Stimulated activated CD8-positive, alpha-beta memory T cell treated with anti-CD3 and anti-CD28 coated beads, Interleukin-7, amount 100 ng/mL, for 48 hours (primary cell): ENCODE measurements around the gene MRPL52.
"Not testable (repeated sequence)": the region's sequence is repeated elsewhere in the genome, so short reads cannot be mapped to it uniquely, and the experiment has no call there.

Source experiments
- DNase-seq, 2 donors: peaks; one replicate each; pipeline ENCODE4 v3.0.0-alpha.2; 2020; ENCODE audit warnings: low read depth in 1 of 2; ENCODE audit errors: extremely low read depth in 1 of 2

Gene MRPL52

DNA sequence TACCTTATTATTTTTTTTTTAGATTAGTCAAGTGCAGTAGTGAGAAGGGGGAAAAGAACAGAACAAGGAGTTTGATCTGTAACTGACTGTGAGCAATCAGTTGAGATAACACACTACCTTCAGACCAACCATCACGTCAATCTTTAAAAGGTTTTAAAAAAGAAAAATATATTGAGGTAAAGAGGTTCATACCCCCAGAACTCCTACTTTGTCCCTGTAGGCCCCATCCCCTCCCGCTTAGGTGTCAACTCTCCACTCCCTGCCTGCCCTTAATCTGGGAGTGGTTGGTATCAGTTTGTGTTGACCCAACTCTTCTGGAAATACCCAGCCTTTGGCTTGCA lies 22.9 kb downstream of the MRPL52 start:
- no peak for DNase-seq

DNA sequence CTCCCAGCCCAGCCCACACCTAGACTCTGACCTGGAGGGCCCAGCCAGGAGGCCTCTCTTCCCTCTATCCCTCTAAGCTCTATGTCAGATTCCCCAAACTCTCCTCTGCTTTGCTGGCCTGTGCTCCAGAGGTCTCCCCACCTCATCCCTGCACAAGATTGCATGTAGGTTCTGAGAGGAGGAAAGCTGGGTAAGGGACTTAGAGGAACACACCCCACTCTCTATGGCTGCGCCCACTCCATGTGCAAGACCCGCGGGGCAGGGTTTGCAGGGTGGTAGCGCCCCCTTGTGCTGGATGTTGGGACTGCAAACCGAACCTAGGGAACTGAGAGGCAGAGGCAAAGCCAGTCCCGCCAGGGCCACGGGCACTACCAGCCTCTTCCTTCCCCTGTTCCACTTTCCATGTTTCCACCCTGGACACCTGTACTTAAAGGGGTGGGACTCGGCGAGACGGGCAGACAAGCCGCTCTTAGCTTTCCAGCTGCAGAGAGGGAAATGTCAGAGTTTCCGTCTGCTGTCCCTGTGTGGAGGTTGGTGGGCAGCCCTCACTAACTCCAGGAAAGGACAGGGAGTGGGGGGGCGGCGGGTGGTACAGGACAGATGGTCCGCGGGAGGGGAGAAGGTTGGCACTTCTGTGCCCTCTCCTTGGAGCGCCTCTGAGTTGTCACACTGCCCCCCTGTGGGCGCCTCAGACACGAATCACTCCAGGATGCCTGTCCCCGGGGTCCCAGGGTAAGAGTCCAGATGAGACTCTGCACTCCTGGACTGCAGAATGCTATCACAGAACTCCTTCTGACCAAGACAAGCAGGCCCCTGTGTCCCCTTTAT lies 23.5 kb downstream of the MRPL52 start:
- DNase-seq: peak; percentile 75 to 79

DNA sequence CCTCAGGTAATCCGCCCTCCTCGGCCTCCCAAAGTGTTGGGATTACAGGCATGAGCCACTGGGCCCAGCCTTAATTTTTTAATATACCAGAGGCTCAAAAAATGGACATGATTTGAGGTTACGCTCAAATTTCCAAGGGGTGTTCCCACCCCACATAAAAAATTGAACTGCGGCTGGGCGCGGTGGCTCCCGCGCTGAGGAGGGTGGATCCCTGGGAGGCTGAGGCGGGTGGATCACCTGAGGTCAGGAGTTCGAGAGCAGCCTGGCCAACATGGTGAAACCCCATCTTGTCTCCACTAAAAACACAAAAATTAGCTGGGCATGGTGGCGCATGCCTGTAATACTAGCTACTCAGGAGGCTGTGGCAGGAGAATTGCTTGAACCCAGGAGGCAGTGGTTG lies 24.6 kb downstream of the MRPL52 start:
- DNase-seq: not testable (repeated sequence)

DNA sequence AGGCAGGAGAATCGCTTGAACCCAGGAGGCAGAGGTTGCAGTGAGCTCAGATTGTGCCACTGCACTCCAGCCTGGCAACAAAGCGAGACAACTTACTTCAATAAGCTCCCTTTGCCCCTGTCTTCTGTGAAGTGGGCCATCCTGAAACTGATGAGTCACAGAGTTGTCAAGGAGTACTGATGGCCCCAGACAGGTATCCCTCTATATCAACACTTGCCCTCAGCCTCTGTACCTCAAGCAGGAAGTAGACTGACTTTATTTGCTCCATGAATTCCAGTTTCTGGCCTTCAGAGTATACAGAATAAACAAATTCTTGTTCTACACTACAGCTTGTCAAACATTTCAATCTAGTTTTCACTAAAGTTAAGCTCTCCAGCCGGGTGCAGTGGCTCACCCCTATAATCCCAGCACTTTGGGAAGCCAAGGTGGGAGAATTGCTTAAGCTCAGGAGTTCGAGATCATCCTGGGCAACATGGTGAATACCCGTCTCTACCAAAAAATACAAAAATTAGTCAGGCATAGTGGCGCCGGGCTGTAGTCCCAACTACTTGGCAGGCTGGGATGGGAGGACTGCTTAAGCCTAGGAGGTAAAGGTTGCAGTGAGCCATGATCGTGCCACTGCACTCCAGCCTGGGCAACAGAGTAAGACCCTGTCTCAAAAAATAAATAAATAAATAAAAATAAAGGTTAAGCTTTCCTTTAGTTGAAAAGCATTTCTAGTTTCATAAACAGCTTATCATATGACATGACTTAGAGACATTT lies 25.5 kb downstream of the MRPL52 start:
- DNase-seq: no peak

DNA sequence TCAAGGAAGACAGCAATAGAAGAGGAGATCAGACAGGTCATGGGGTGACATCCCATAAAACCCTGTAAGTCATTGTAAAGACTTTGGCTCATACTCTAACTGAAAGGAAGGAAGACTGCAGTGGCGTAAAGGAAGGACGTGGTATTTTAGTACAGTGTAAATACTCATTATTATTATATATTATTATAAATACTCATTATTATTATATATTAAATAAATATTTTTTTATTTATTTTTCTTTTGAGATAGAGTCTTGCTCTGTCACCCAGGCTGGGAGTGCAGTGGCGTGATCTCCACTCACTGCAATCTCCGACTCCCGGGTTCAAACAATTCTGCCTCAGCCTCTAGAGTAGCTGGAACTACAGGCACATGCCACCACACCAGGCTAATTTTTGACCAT lies 26.7 kb downstream of the MRPL52 start:
- no peak for DNase-seq

DNA sequence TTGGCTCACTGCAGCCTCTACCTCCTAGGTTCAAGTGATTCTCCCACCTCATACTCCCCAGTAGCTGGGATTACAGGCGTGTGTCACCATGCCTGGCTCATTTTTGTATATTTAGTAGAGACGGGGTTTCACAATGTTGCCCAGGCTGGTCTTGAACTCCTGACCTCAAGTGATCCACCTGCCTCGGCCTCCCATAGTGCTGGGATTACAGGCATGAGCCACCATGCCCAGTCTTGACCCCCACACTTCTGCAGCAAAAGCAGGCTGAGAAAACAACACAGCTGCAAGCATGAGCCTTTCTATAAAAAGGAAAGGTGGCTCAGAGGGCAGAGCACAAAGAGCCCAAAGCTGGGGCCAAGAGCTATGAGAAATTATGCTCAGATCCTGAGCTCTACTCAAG lies 30.7 kb downstream of the MRPL52 start:
- not testable (repeated sequence) for DNase-seq

DNA sequence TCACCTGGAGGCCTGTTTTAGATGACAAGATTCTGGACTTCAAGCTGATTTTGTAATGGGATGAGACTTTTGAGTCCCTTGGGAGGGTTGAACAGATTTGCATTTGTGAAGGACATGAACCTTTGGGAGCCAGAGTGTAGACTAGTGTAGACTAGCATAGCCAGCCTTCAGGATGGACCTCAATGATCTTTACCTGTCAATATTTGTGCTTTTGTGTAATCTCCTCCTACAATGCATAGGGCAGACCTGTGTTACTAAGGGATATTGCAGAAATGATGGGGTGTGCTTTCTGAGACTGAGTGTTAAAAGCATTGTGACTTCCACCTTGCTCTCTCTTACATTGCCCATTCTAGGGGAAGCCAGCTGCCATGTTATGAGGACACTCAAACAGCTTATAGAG lies 32.0 kb downstream of the MRPL52 start:
- no peak for DNase-seq

DNA sequence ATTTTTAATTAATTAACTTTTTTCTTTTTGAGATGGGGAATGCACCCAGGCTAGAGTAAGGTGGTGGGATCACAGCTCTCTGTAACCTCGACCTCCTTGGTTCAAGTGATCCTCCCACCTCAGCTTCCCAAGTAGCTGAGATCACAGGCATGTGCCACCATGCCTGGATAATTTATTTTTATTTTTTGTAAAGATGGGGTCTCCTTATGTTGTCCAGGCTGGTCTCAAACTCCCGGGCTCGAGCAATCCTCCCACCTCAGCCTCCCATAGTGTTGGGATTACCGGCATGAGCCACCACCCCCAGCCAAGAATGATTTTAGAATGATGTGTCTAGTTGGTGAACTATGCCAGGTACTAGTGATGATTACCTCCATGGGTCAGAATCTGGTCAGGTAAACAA lies 35.3 kb downstream of the MRPL52 start:
- DNase-seq: no peak

DNA sequence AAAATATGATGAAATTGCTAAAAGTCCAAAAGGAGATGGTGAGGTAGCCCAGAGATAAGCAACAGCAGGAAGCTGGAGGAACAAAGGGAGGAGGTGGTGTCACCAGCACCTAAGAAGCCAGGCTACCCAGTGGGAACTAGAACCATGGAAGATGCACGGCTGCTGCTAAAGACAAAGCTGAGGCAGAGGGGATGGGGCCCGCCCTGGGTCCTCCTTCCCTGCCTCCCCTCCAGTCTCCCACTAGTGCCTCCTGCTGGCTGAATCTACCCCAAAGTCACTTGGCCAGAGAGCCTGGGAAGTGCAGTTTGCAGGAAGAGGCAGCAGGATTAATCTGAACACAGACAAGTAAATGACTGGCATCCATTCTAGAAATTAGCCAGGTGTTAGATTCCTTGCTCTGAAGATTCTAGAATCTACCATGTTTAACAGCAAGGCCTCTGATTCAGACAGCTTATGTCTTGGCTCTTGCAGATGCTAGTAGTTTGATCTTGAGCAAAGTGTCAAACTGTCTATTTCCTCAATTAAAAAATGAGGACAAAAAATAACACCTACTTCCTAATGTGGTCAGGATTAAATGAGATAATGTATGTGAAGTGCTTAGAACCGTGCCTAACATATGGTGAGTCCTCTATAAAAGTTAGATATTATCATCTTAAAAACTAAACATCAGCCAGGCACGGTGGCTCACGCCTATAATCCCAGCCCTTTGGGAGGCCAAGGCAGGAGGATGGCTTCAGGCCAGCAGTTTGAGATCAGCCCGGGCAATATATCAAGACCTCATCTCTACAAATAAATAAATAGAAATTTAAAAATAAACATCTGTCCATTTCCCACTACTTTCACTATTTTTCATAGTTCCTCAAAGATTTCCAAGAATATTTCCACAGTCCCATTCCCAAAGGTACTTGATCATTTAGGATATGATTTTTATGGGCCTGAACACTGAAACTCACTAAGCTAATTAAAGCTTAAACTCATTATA lies 36.0 kb downstream of the MRPL52 start:
- no peak for DNase-seq

DNA sequence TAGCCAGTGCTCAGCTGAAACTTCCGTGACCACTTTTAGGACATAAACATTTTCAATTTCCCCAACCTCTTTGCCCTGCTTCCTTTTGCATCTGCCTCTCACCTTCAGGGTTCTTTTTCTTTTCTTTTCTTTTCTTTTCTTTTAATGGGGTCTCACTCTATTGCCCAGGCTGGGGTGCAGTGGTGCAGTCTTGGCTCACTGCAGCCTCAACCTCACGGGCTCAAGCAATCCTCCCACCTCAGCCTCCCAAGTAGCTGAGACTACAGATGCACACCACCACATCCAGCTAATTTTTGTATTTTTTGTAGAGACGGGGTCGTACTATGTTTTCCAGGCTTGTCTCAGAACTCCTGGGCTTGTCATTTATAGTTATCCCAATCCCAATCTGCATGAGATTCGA lies 37.2 kb downstream of the MRPL52 start:
- no peak for DNase-seq

DNA sequence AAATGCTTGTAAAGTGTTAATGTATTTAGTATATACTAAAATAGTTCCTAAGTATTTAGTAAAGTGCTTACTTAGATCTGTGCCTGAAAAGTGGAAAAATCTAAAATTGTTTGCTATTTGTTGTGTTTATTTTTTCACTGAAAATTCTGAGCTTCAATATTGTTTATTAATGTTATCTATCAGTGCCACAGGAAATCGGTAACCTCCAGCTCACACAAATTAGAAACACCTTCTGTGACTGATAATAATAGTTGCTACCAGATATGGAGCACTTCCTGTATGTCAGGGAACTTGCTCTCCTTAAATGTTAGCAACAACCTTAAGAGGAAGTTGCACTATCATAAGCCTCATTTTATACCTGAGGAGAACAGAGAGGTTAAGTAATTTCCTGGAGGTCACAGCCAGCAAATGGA lies 41.1 kb downstream of the MRPL52 start:
- DNase-seq: no peak

DNA sequence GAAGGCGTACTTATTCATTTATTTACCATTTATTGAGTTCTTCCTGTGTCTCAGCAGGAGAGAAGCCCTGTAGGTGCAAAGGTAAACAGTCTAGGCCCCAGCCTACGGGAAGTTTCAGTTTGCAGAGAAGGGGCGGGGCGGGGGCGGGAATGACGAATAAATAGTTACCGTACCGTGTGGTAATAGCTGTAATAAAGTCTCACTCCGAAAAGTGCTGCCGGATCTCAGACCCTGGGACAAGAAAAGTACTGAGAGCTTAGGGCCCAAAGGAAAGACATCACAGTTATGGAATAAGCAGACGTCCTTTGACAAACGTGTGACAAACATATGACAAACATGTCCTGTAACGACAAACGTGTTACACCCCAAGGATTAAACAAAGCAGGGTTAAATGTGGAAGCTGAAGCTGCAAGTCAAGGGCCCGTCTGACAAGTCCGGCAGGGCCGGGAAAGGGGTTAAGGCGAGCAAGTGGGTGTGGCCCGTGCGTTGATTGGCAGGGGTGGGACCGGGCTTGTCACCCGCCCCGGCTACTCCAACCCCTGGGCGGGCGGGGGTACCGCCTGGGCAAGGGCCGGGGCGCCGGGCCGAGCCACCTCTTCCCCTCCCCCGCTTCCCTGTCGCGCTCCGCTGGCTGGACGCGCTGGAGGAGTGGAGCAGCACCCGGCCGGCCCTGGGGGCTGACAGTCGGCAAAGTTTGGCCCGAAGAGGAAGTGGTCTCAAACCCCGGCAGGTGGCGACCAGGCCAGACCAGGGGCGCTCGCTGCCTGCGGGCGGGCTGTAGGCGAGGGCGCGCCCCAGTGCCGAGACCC lies 41.7 kb downstream of the MRPL52 start, which contains the start of gene LRP10:
LRP10 (plus strand) TSS at position 517 of the 809 bp plus-strand sequence. CDS start 564 bp downstream, outside the sequence.
- DNase-seq: peak in 1 of 2 donors; percentile 79

DNA sequence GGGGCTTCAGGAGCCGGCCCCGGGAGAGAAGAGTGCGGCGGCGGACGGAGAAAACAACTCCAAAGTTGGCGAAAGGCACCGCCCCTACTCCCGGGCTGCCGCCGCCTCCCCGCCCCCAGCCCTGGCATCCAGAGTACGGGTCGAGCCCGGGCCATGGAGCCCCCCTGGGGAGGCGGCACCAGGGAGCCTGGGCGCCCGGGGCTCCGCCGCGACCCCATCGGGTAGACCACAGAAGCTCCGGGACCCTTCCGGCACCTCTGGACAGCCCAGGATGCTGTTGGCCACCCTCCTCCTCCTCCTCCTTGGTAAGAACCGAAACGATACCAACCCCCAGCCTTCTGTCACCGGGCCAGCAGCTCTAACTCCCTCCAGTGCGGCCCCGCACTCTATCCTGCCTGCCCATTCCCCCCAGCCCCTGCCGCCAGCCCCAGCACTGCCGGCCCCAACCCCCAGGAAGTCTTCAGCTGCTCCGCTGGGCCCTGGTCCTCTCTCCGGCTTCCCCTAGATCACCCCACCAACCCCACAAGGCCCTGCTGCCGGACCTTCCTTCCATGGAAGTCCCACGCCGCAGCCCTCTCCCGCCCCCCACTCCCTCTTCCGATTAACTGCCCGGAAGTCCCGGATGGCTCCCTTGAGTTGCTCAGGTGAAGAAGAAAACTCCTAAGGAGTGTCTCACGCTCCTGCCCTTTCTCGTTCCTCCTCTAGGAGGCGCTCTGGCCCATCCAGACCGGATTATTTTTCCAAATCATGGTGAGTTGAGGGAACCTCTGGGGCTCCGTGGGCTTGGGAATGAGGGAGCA lies 42.5 kb downstream of the MRPL52 start:
- DNase-seq: peak in 1 of 2 donors; percentile 46

DNA sequence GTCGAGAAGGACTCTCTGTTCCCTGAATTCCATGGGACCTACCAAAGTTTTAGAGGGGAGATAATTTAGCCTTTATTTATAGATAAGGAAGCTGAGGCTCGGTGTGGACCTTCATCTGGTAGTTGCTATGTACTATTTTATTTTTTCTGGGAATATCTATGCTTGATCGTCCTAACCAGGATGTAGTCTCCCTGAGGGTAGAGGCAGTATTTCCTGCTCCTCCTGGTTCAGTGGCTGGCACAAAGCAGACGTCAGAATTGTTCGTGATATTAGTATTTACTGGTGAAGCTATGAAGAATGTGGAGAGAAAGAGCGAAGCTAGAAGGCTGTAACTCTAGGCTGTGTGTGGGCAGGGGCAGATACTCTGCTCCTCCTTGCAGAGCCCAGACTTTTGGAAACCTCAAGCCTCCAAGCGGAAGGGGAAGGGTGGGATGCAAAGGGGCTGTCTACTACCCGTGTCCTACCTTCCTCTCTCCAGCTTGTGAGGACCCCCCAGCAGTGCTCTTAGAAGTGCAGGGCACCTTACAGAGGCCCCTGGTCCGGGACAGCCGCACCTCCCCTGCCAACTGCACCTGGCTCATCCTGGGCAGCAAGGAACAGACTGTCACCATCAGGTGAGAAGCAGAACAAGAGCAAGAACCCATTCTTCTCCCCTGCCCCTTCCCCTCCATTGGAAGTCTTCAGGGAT lies 43.3 kb downstream of the MRPL52 start:
- no peak for DNase-seq

DNA sequence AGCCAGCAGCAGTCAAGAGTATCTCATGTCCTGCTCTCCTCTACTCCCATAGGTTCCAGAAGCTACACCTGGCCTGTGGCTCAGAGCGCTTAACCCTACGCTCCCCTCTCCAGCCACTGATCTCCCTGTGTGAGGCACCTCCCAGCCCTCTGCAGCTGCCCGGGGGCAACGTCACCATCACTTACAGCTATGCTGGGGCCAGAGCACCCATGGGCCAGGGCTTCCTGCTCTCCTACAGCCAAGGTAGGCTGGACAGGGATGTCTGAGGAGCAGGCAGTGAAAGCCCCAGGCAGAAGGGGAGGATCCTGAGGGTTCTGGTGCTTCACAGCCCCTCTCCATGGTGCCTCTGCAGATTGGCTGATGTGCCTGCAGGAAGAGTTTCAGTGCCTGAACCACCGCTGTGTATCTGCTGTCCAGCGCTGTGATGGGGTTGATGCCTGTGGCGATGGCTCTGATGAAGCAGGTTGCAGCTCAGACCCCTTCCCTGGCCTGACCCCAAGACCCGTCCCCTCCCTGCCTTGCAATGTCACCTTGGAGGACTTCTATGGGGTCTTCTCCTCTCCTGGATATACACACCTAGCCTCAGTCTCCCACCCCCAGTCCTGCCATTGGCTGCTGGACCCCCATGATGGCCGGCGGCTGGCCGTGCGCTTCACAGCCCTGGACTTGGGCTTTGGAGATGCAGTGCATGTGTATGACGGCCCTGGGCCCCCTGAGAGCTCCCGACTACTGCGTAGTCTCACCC lies 45.5 kb downstream of the MRPL52 start:
- no peak for DNase-seq

DNA sequence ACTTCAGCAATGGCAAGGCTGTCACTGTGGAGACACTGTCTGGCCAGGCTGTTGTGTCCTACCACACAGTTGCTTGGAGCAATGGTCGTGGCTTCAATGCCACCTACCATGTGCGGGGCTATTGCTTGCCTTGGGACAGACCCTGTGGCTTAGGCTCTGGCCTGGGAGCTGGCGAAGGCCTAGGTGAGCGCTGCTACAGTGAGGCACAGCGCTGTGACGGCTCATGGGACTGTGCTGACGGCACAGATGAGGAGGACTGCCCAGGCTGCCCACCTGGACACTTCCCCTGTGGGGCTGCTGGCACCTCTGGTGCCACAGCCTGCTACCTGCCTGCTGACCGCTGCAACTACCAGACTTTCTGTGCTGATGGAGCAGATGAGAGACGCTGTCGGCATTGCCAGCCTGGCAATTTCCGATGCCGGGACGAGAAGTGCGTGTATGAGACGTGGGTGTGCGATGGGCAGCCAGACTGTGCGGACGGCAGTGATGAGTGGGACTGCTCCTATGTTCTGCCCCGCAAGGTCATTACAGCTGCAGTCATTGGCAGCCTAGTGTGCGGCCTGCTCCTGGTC lies 46.1 kb downstream of the MRPL52 start:
- DNase-seq: no peak

DNA sequence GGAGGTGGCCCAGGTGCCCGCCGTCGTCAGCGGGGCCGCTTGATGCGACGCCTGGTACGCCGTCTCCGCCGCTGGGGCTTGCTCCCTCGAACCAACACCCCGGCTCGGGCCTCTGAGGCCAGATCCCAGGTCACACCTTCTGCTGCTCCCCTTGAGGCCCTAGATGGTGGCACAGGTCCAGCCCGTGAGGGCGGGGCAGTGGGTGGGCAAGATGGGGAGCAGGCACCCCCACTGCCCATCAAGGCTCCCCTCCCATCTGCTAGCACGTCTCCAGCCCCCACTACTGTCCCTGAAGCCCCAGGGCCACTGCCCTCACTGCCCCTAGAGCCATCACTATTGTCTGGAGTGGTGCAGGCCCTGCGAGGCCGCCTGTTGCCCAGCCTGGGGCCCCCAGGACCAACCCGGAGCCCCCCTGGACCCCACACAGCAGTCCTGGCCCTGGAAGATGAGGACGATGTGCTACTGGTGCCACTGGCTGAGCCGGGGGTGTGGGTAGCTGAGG lies 47.4 kb downstream of the MRPL52 start:
- no peak for DNase-seq
